ENCODE results near the gene MDM2. TPM values are rescaled to one million over a fixed set of nuclear protein-coding genes. Genes with fewer than 3 reads are reported as not detected.
A peak's percentile ranks its signal among the peaks of the same experiment; 100 is the strongest.

Gene MDM2
- total and polyA plus RNA-seq, 2 experiments from 2014 or later, result 80.4 to 111 TPM

GRCh38 chr12:68894276-68894855 lies 86.4 kb downstream of the MDM2 start:
- Histone ChIP-seq H2AFZ (no peak overlapping the region), H3K9me2 (ENCODE audit: insufficient read depth) (no peaks in the 10 kb centered on the region), H3K27ac (no peak overlapping the region), H3K9ac (no peak overlapping the region), H3F3A (ENCODE audit: insufficient read depth) (peaks cover 20% of the 10 kb centered on the region), H3K4me1 (ENCODE audit: insufficient read depth) (peaks cover 25% of the 10 kb centered on the region), H3K79me2 (ENCODE audit: insufficient read depth) (no peaks in the 10 kb centered on the region), H3K27me3 (replicated peaks; ENCODE audit: insufficient read depth) (no peaks in the 10 kb centered on the region), H3K4me2 (ENCODE audit: unreplicated experiment) (no peak overlapping the region), H4K20me1 (ENCODE audit: insufficient read depth) (no peaks in the 10 kb centered on the region), H3K4me3 (no peak overlapping the region), H3K9me3 (ENCODE audit: low read depth) (no peaks in the 10 kb centered on the region), H3K36me3 (ENCODE audit: low read depth) (no peaks in the 10 kb centered on the region)
- 86 to 88% methylated on average over 7 of the region's 7 CpGs for WGBS, 2 experiments (ENCODE audit: low coverage in 1 of 2, low lambda C conversion rate in 2 of 2, missing lambda C conversion rate in 2 of 2)
- no peak for DNase-seq
- TF ChIP-seq EZH2 (IDR thresholded peaks at IDR 0.05; ENCODE audit: insufficient read depth, poor library complexity, severe bottlenecking) (no peak), EZH2phosphoT487 (IDR thresholded peaks at IDR 0.05; ENCODE audit: insufficient read depth, low read depth) (no peak)
- in situ Hi-C loops (cut with MboI), result loop anchor here (10.0 kb wide), 1 partner anchor 180 kb away; no protein-coding TSS in a partner anchor

GRCh38 chr12:68896881-68897540 lies 89.0 kb downstream of the MDM2 start:
- no peak for TF ChIP-seq EZH2 (IDR thresholded peaks at IDR 0.05; ENCODE audit: insufficient read depth, poor library complexity, severe bottlenecking)
- TF ChIP-seq EZH2phosphoT487 (IDR thresholded peaks at IDR 0.05; ENCODE audit: insufficient read depth, low read depth), result no peak
- Histone ChIP-seq H4K20me1 (ENCODE audit: insufficient read depth) (no peaks in the 10 kb centered on the region), H3F3A (ENCODE audit: insufficient read depth) (peaks cover 29% of the 10 kb centered on the region), H3K4me3 (no peak overlapping the region), H3K4me2 (ENCODE audit: unreplicated experiment) (no peak overlapping the region), H3K4me1 (ENCODE audit: insufficient read depth) (peaks cover 32% of the 10 kb centered on the region), H3K27ac (no peak overlapping the region), H3K9me2 (ENCODE audit: insufficient read depth) (no peaks in the 10 kb centered on the region), H3K36me3 (ENCODE audit: low read depth) (no peaks in the 10 kb centered on the region), H2AFZ (no peak overlapping the region), H3K79me2 (ENCODE audit: insufficient read depth) (no peaks in the 10 kb centered on the region), H3K9ac (no peak overlapping the region), H3K27me3 (replicated peaks; ENCODE audit: insufficient read depth) (no peaks in the 10 kb centered on the region), H3K9me3 (ENCODE audit: low read depth) (no peaks in the 10 kb centered on the region)
- DNase-seq, result no peak
- WGBS, 2 experiments (ENCODE audit: low coverage in 1 of 2, low lambda C conversion rate in 2 of 2, missing lambda C conversion rate in 2 of 2), result 78 to 82% methylated on average over 4 of the region's 4 CpGs
- in situ Hi-C loops (cut with MboI), result loop anchor here (10.0 kb wide), 1 partner anchor 178 kb away; no protein-coding TSS in a partner anchor

GRCh38 chr12:68899251-68899771 lies 91.3 kb downstream of the MDM2 start:
- Histone ChIP-seq H3K79me2 (ENCODE audit: insufficient read depth) (no peaks in the 10 kb centered on the region), H3F3A (ENCODE audit: insufficient read depth) (peaks cover 29% of the 10 kb centered on the region), H4K20me1 (ENCODE audit: insufficient read depth) (no peaks in the 10 kb centered on the region), H3K9me3 (ENCODE audit: low read depth) (no peaks in the 10 kb centered on the region), H3K27ac (peak overlapping the region; percentile 48), H3K9me2 (ENCODE audit: insufficient read depth) (no peaks in the 10 kb centered on the region), H3K9ac (no peak overlapping the region; the same call in 1 of the 2 replicates), H3K4me2 (ENCODE audit: unreplicated experiment) (peak overlapping the region; percentile 25), H3K27me3 (replicated peaks; ENCODE audit: insufficient read depth) (no peaks in the 10 kb centered on the region), H3K4me3 (no peak overlapping the region), H3K36me3 (ENCODE audit: low read depth) (no peaks in the 10 kb centered on the region), H3K4me1 (ENCODE audit: insufficient read depth) (peaks cover 32% of the 10 kb centered on the region), H2AFZ (no peak overlapping the region)
- WGBS, 2 experiments (ENCODE audit: low coverage in 1 of 2, low lambda C conversion rate in 2 of 2, missing lambda C conversion rate in 2 of 2), result 2 to 4% methylated on average over 4 of the region's 4 CpGs
- TF ChIP-seq EZH2phosphoT487 (IDR thresholded peaks at IDR 0.05; ENCODE audit: insufficient read depth, low read depth) (0 out of 2 replicates have a peak, but pooled peaks have one; percentile 74), EZH2 (IDR thresholded peaks at IDR 0.05; ENCODE audit: insufficient read depth, poor library complexity, severe bottlenecking) (no peak)
- peak; percentile 97 for DNase-seq
- in situ Hi-C loops (cut with MboI), result loop anchor here (10.0 kb wide), 1 partner anchor 175 kb away; no protein-coding TSS in a partner anchor

GRCh38 chr12:68900241-68900640 lies 92.3 kb downstream of the MDM2 start:
- Histone ChIP-seq H3K9me3 (ENCODE audit: low read depth) (no peaks in the 10 kb centered on the region), H3K9ac (no peak overlapping the region), H2AFZ (no peak overlapping the region), H3K36me3 (ENCODE audit: low read depth) (no peaks in the 10 kb centered on the region), H3K4me3 (no peak overlapping the region), H3F3A (ENCODE audit: insufficient read depth) (peaks cover 29% of the 10 kb centered on the region), H3K4me1 (ENCODE audit: insufficient read depth) (peaks cover 32% of the 10 kb centered on the region), H3K79me2 (ENCODE audit: insufficient read depth) (no peaks in the 10 kb centered on the region), H3K27me3 (replicated peaks; ENCODE audit: insufficient read depth) (no peaks in the 10 kb centered on the region), H3K9me2 (ENCODE audit: insufficient read depth) (no peaks in the 10 kb centered on the region), H4K20me1 (ENCODE audit: insufficient read depth) (no peaks in the 10 kb centered on the region), H3K4me2 (ENCODE audit: unreplicated experiment) (no peak overlapping the region), H3K27ac (no peak overlapping the region)
- no peak for DNase-seq
- WGBS, 2 experiments (ENCODE audit: low coverage in 1 of 2, low lambda C conversion rate in 2 of 2, missing lambda C conversion rate in 2 of 2), result 45 to 50% methylated on average over 2 of the region's 2 CpGs
- in situ Hi-C loops (cut with MboI), result no loop called here
- TF ChIP-seq EZH2 (IDR thresholded peaks at IDR 0.05; ENCODE audit: insufficient read depth, poor library complexity, severe bottlenecking) (no peak), EZH2phosphoT487 (IDR thresholded peaks at IDR 0.05; ENCODE audit: insufficient read depth, low read depth) (no peak)

Other genes with a start within 250 kb of the MDM2 start
- gene RAP1B, start 197.3 kb upstream of the MDM2 start, total RNA-seq (2014; rRNA removed; shearing (Covaris generic)), result 275 and 290 TPM in 2 replicates
- 353 and 363 TPM in 2 replicates for gene RAP1B, start 197.3 kb upstream of the MDM2 start, polyA plus RNA-seq (2016; fragmentation: Nextera tagmentation; extraction: Ambion mirVana)
- gene NUP107, start 121.2 kb upstream of the MDM2 start, total RNA-seq (2014; rRNA removed; shearing (Covaris generic)), result 29.4 and 41.2 TPM in 2 replicates
- 35.6 and 40.1 TPM in 2 replicates for gene NUP107, start 121.2 kb upstream of the MDM2 start, polyA plus RNA-seq (2016; fragmentation: Nextera tagmentation; extraction: Ambion mirVana)
- 1.9 and 4.9 TPM in 2 replicates for gene SLC35E3, start 62.0 kb upstream of the MDM2 start, total RNA-seq (2014; rRNA removed; shearing (Covaris generic))
- 15.6 and 16.2 TPM in 2 replicates for gene SLC35E3, start 62.0 kb upstream of the MDM2 start, polyA plus RNA-seq (2016; fragmentation: Nextera tagmentation; extraction: Ambion mirVana)
- 8.5 and 13.7 TPM in 2 replicates for gene CPM, start 125.0 kb downstream of the MDM2 start, total RNA-seq (2014; rRNA removed; shearing (Covaris generic))
- gene CPM, start 125.0 kb downstream of the MDM2 start, polyA plus RNA-seq (2016; fragmentation: Nextera tagmentation; extraction: Ambion mirVana), result 21.0 and 22.5 TPM in 2 replicates